A673 (cell line): ENCODE results near the gene WTAP. TPM values are rescaled to one million over a fixed set of nuclear protein-coding genes. Genes with fewer than 3 reads are reported as not detected.

Experiments used
- BruUV-seq: library from RNA; stranded (reverse); fragments of 400-500 nt; replicated peaks from 2 replicates; lab custom pipeline; 2021; lab: Mats Ljungman, UMichigan
- CTCF ChIA-PET: fragments of 300-600 bp; sonication (Branson Sonifier 250); formaldehyde crosslinking; loops from one replicate; lab custom pipeline; 2022; ENCODE audit warnings: antibody characterized with exemption; lab: Charles Lee
- POLR2A ChIA-PET: fragments of 300-600 bp; sonication (Branson Sonifier 250); formaldehyde crosslinking; loops from one replicate; lab custom pipeline; 2022; ENCODE audit warnings: antibody characterized with exemption; ENCODE audit not compliant: low non-redundant PET; lab: Charles Lee
- DNase-seq: peaks from one replicate; pipeline ENCODE4 v3.0.0-alpha.2; 2015; ENCODE audit warnings: low spot score
- H3K27ac ChIP-seq: fragments of 200-600 bp; sonication (generic); 2 replicates; pipeline ENCODE4 v1.5.1; 2016; ENCODE audit warnings: mixed run types, low read depth, mild to moderate bottlenecking, mixed read lengths, antibody characterized with exemption, low read length; ENCODE audit not compliant: poor library complexity, severe bottlenecking
- H3K27me3 ChIP-seq: fragments of 200-600 bp; sonication (generic); replicated peaks from 2 replicates; pipeline ENCODE4 v1.6.1; 2017; ENCODE audit warnings: mixed run types, low read depth, mild to moderate bottlenecking, mixed read lengths, antibody characterized with exemption, low read length; ENCODE audit not compliant: insufficient read depth, poor library complexity
- H3K36me3 ChIP-seq: fragments of 200-600 bp; sonication (generic); 2 replicates; pipeline ENCODE4 v1.6.1; 2016; ENCODE audit warnings: mixed run types, mild to moderate bottlenecking, mixed read lengths, antibody characterized with exemption, low read length; ENCODE audit not compliant: insufficient read depth, poor library complexity, severe bottlenecking
- H3K4me1 ChIP-seq: fragments of 200-600 bp; sonication (generic); 2 replicates; pipeline ENCODE4 v1.6.1; 2017; ENCODE audit warnings: mixed run types, mild to moderate bottlenecking, mixed read lengths, antibody characterized with exemption, low read length; ENCODE audit not compliant: insufficient read depth, poor library complexity, severe bottlenecking
- H3K4me3 ChIP-seq: fragments of 200-600 bp; sonication (generic); 2 replicates; pipeline ENCODE4 v1.5.1; 2016; ENCODE audit warnings: low read depth, mixed run types, mild to moderate bottlenecking, mixed read lengths, low read length; ENCODE audit not compliant: poor library complexity, severe bottlenecking
- H3K9me3 ChIP-seq: fragments of 200-600 bp; sonication (generic); 2 replicates; pipeline ENCODE4 v1.6.1; 2016; ENCODE audit warnings: mixed run types, low read depth, mild to moderate bottlenecking, mixed read lengths, antibody characterized with exemption, low read length; ENCODE audit not compliant: poor library complexity, severe bottlenecking
- EZH2 ChIP-seq: fragments of 200-600 bp; sonication (generic); IDR thresholded peaks from 2 replicates; pipeline ENCODE4 v1.6.1; 2017; ENCODE audit warnings: borderline replicate concordance, low read depth, mild to moderate bottlenecking, mixed read lengths, antibody characterized with exemption, low read length; ENCODE audit not compliant: poor library complexity, severe bottlenecking
- intact Hi-C: fragments of 100-400 bp; cut with micrococcal nuclease; formaldehyde crosslinking; loops from one replicate; pipeline ENCODE4 v1.10.0; 2022; ENCODE audit not compliant: unreplicated experiment
- total RNA-seq: library from RNA; stranded (reverse); gene quantifications from 2 replicates; pipeline ENCODE4 v1.2.3, GENCODE V29; 2021
- TF ChIP-seq, protein P1 (sequence below): fragments of 300-800, 200-600 bp; sonication (generic); conservative IDR thresholded peaks from 2 replicates; pipeline ENCODE4 v1.5.1; 2017; ENCODE audit warnings: low read depth, mild to moderate bottlenecking, antibody characterized with exemption, low read length, moderate library complexity, mixed read lengths

Gene WTAP
- total RNA-seq, 1 experiment from 2014 or later: 109 TPM

GRCh38 chr6:159739341-159739740, 12.0 kb downstream of the WTAP start:
- H3K4me3 ChIP-seq: no peak overlapping the region
- peaks cover 66% of the 10 kb centered on the region for H3K36me3 ChIP-seq
- H3K27me3 ChIP-seq: no peaks in the 10 kb centered on the region
- DNase-seq: no peak
- intact Hi-C loops: no loop called here
- ChIA-PET CTCF (no interaction called here), POLR2A (no interaction called here)
- TSS peak; percentile 5 for BruUV-seq
- no peaks in the 10 kb centered on the region for H3K9me3 ChIP-seq
- no peak for TF ChIP-seq EZH2
- TF ChIP-seq, protein P1, sequence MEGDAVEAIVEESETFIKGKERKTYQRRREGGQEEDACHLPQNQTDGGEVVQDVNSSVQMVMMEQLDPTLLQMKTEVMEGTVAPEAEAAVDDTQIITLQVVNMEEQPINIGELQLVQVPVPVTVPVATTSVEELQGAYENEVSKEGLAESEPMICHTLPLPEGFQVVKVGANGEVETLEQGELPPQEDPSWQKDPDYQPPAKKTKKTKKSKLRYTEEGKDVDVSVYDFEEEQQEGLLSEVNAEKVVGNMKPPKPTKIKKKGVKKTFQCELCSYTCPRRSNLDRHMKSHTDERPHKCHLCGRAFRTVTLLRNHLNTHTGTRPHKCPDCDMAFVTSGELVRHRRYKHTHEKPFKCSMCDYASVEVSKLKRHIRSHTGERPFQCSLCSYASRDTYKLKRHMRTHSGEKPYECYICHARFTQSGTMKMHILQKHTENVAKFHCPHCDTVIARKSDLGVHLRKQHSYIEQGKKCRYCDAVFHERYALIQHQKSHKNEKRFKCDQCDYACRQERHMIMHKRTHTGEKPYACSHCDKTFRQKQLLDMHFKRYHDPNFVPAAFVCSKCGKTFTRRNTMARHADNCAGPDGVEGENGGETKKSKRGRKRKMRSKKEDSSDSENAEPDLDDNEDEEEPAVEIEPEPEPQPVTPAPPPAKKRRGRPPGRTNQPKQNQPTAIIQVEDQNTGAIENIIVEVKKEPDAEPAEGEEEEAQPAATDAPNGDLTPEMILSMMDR: no peak
- H3K27ac ChIP-seq: no peak overlapping the region
- peaks cover 10% of the 10 kb centered on the region for H3K4me1 ChIP-seq

DNA sequence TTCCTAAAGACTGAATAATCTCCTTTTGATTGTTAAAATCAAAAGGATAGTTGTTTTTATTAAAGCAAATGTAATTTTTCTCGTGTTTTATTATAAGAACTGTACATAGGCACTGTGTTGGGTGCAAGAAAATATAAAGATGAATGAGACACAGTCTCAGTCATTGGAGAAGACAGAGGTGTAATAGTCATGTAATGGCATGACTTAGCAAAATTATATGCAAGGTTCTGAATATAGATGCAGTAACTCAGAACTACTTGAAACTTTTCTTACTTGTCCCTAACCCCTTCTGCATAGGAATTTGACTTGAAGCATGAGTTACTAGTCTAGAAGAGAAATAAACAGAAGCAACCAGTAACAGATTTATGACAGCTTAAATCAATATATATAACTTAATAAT, 14.9 kb downstream of the WTAP start:
- BruUV-seq: no TSS peak
- Histone ChIP-seq H3K36me3 (peaks cover 95% of the 10 kb centered on the region), H3K27ac (peak overlapping the region; percentile 18), H3K27me3 (no peaks in the 10 kb centered on the region), H3K4me1 (peaks cover 8% of the 10 kb centered on the region), H3K4me3 (no peak overlapping the region), H3K9me3 (no peaks in the 10 kb centered on the region)
- no peak for DNase-seq
- no peak for TF ChIP-seq EZH2
- TF ChIP-seq, protein P1: no peak
- intact Hi-C loops: no loop called here
- ChIA-PET CTCF (no interaction called here), POLR2A (no interaction called here)

GRCh38 chr6:159745081-159745480, 17.8 kb downstream of the WTAP start:
- no TSS peak for BruUV-seq
- ChIA-PET POLR2A (no interaction called here), CTCF (no interaction called here)
- no peak for TF ChIP-seq EZH2
- TF ChIP-seq, protein P1: no peak
- no peaks in the 10 kb centered on the region for H3K9me3 ChIP-seq
- intact Hi-C loops: no loop called here
- no peaks in the 10 kb centered on the region for H3K4me1 ChIP-seq
- peaks cover 100% of the 10 kb centered on the region for H3K36me3 ChIP-seq
- H3K4me3 ChIP-seq: no peak overlapping the region
- H3K27me3 ChIP-seq: no peaks in the 10 kb centered on the region
- H3K27ac ChIP-seq: no peak overlapping the region
- no peak for DNase-seq
